GM21360 (cell line): ENCODE data around the gene DPH6.

Experiments
- ATAC-seq: cut with Tn5 transposase; IDR thresholded peaks from one replicate; pipeline ENCODE4 v1.9.1; 2021; ENCODE audit warnings: mild to moderate bottlenecking, moderate library complexity; ENCODE audit not compliant: unreplicated experiment

DPH6 gene

DNA sequence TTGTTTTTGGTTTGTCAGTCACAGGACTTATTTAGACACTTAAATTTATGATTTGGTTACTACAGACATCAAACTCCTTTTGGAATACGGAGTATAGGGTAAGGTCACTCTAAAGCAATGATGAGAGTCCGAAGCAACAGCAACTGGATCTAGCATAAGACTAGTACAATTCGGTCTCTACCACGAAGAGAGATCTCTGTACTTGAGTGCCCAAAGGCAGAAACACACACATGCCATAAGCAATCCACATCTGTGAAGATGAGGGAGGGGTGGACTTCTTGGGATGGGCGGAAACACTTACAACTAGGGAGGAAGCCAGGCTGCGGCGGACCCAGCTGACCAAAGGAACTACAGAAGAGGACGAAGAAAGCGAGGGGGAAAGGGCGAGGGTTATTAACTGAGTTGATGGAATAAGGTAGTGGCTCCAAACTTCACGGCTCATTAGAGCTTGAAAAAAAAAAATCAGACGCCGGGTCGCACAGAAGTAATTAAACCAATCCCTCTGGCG, 595 bp downstream of the DPH6 start:
- ATAC-seq = peak; percentile 12

DNA sequence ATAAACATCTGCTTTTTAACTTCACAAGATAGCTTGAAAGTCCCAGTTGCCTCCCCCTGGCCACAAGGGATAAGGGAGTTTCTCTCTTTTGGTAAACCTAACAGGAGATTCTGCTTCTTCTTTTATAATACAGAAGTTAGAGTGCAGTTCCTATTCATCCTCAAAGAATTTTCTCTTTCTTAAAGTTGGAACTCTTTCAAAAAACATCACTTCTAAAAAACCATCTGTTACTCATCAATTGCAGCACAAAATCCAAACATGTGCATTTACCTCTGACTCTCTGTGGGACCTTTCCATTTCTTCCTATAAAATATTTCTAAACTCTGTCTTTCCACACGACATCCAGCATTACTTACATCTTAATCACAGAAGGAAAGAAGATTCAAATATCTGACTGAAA, 5.1 kb downstream of the DPH6 start:
- no peak for ATAC-seq

DNA sequence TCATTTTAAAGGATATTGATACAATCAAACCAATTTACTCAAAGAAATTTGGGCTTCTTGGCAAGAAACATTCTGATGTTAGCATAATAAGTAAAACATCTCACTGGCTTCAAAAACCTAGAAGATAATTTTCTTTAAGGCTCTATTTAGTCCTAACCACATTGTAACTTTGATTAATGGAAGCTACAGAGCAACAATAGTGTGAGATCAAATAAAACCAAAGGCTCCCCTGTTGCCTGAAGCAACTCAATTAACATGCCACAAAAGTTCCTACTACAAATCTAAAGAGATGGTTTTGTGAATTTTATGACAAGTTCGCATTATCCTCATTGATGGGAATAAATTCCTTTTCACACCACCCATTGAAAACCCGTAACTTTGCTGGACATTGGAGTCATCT, 5.9 kb downstream of the DPH6 start:
- no peak for ATAC-seq

DNA sequence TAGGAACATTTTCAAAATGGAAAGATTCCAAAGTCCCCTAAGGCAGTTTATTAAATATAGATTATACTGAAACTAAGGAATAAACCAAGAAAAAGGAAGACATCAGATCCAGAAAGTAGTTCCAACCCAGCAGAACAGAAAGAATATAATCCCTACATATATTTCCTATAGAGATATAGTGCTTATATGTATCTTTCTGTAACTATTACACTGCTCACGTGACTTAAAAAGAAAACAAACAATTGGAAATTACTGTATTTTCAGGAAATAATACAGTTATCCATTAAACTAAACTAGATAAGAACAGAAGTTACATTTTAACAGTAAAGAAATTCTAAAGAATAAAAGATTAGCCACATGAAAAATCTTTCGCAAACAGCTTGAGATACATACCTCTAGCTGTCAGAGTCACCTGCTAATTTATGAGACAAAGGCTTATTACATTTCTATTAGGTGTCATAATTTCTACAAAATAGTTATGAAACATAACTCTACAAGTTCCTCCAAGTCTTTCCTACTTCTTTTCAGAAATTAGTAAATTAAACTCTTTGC, 10.5 kb downstream of the DPH6 start:
- ATAC-seq = no peak

DNA sequence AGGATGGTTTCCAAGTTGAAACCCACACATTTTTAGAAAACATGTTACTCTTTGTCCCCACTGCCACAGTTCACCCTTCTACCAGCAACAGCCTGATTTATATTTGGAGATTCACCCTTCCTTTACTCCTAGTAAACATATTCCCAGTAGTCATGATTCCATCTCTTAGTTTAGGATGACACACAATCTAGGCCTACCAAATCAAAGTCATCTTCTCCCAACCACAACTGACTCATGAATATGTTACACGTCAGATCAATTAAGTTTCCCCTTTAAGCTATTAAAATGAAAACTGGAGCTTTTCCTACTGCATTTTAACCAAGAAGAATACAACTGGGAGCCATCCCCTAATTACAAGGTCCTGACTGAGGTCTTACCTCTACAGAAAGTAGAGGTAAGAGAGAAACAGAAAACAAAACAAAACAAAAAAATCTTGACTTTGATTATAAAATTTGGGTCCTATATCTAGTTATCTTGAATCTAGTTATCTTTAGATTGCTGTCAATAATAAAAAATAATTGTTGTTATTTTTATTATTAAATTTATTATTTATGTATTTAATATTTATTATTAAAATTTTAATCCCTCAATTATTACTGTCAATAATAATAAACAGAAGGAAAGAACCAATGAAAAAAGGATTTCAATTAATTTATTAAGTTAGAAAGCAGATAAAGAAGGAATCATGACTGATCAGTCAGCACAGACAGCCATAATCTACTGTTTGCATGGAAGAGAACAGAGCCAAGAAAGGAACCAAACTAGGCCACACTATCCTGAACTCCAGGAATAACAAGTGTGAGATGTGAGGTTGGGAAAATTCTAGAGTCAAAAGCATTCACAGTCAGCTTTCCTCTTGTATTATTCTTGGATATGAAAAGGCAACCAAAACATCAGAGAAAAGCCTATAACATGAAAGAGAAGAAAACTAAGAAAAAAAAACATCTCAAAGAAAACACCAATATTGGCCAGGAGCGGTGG, 12.5 kb downstream of the DPH6 start:
- ATAC-seq = no peak

DNA sequence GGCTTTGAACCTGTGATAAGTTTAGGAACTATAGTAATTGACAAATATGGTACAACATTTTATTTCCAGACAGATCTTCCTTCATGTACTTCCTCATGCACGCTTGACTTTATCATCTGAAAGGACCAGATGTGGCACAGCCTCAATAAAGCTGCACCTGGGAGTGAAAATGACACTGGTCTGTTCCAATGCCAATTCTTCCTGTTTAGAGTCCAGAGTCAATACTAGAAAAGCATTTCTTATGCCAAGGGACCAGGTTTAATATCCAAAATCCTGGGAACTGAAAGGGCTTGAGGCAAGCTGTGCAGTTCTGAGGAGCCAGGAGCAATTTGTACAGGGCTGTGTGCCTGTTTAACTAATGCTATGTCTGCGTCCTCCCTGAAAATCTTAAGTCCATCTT, 15.3 kb downstream of the DPH6 start:
- ATAC-seq = no peak

DNA sequence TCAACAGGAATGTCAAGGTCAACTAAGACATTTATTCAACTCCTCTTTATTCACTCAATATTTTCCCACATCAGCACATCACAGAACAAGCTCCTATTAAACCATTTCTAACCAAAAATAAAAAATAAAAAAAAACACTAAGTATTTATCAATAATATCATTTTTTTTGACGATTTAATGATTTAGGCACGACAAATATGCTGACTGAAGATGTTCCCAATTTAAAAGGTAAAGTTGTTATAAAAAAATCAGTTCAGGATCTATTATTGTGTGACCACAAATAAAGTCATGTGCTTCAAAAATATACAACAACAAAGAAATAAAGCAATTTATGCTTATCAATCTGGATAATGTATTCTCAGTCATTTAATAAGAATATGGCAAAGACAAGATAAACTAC, 16.2 kb downstream of the DPH6 start:
- no peak for ATAC-seq

DNA sequence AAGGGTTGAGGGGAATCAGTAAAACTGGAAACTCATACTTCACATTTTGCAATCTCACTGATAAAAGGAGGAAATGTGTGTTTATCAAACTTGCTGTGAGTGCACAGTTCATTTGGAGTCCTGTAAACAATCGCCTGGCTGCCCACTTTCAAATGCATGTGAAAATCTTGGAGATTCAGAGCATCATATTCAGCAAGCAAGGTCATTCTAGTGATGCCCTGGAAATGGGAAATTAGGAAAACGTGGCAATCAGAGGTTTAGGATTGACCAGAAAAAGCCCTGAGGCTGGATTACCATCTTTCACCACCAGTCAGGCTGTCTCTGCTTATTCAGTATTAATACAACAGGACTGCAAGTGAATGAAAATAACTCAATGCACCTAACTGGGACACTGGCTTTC, 23.9 kb downstream of the DPH6 start:
- no peak for ATAC-seq

DNA sequence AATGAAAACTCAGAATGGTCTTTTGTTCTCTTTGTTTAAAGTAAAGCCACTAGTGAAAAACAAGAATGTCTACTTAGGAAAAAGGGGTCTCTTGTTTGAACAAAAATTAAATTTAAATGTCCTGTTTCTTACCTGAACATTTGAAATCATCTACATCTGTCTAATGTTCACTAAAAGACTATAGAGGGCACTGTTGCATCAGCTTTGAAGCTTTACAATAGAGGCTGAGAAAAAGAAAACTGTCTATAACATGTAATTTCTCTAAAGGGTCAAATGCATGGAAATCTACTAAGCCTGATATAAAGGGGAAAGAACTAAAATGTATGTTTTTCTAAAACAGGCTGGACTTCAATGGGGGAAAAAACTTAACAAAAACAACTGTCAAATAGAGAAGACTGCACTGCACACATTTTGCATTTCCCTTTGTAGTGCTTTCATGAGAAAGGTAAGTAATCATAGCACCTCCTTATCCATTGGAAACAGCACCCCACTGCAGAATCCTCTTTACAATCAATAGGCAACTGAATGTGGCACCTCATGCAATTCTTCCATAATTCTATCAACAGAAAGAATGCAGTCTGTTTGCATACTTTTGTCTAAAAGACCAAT, 26.3 kb downstream of the DPH6 start:
- no peak for ATAC-seq

DNA sequence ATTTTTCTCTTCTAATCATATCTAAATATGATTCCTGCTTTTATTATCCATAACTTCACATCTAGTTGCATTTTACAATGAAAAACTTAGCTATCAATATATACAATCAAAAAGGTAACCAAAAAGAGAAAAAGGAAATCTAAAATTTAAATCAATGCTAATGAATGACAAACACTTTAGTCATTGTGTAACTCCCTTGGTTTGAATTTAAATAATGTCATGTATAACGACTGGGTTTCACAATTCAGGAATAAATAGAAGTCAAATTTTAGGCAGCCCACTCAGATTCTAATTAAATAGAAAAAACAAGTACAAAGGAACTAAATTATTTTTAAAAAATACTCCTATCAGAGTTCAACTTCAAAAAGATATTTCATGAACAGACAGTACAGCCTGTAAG, 26.9 kb downstream of the DPH6 start:
- no peak for ATAC-seq

DNA sequence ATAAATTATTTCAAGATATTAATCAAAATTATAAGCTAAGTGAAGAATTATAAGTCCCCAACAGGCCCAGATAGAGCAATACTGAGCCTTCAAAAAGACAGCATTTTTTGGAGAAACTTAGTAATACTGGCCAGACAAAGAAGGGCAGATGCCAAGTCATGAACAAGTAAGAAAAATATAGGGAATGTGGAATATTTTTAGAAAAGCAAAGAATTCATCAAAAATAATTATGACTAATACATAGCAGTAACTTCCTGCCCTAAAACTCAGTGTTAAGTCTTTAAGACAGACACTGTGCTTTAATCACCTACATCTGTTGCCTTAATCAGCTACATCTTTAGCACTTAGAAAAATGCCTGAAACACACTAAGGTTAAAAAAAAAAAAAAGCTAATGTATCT, 31.2 kb downstream of the DPH6 start:
- ATAC-seq = no peak

DNA sequence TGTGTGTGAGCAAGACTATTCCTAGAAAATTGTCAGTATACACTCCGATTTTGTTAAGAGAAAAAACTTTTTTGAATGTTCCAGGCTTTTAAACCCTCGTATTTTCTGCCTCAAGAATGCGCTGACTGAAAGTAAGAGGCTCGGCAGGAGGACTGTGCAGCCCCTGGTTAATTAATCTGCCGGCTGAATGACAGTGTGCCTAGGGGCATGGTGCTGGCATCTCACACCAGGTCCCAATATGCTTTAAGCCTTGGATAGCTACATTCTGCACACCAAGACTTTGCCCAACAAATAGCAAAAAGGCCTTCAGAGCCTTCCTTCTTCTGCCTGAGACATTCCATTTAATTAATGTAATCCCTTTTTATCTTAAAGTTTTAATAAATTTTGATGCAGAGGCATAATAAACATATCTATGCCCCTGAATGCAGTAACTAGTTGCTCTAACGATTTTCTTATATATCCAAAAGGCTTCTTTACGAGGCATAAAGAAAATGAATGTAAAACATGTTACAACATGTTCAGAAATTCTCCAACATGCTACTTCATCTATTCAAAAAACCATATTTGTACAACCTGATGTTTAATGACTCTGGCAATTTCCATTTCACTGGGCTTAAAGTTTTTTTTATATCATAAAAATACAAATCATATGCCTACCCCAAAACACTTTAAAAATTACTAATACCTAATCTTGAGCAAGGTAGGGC, 37.9 kb downstream of the DPH6 start:
- ATAC-seq = no peak

DNA sequence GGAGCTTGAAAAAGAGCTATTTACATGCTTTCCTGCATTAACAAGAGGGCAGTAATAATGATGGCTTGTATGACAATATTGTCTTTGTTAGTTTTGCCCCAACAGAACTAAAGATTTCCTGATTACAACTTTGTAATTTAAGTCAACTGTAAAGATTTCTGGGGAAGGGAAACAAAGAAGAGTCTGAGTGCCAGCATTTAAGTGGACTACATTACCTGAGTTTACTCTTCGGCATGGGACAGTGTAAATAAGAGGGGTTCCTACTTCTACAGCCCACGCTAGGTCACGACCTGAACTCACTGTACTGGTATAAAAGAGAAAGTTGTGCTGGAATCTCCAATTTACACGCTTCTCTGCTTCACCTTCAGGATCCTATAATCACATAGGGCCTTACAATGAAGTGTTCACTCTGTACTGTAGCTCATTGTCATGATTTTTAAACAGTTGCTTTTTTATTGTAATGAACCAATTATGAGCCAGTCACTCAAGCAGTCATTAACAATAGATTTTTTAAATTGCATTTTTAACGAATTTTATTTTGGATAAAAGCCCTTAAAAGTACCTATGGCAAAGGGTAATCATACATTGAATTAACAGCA, 39.6 kb downstream of the DPH6 start:
- no peak for ATAC-seq

DNA sequence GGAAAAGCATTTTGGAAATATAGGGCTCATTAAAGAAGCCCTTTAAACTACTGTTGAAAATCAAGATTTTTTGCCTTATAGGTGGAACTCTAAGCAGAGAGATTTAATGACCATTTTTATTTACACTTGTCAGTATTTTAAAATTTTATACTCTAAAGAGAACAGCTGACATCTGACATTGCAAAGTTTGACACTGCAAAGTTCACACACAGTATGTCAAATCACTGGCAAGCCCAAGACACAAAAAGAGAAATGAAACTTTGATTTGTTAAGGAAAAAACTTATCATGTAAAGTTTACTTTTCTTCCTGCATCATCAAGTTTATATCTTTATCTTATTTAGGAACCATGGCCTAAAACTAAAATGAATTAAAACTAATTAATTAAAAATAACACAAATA, 40.2 kb downstream of the DPH6 start:
- no peak for ATAC-seq

DNA sequence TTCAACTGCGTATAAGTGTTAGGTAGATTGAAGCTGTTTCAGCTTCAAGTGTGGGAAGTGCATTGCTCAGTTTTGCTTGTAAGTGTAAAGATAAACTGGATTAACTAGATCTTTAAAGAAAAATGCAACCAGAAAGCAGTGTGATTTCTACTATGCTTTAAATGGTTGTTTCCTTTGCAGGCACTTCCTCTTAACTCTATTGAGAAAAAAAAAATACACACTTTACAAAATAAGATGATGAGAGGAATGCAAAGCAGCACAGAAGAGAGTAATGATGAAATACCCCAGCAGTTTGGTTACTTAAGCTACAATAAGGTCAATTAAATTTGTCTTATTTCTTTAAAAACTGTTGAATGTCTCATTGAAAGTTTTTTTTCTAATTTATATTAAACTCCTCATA, 40.8 kb downstream of the DPH6 start:
- no peak for ATAC-seq

DNA sequence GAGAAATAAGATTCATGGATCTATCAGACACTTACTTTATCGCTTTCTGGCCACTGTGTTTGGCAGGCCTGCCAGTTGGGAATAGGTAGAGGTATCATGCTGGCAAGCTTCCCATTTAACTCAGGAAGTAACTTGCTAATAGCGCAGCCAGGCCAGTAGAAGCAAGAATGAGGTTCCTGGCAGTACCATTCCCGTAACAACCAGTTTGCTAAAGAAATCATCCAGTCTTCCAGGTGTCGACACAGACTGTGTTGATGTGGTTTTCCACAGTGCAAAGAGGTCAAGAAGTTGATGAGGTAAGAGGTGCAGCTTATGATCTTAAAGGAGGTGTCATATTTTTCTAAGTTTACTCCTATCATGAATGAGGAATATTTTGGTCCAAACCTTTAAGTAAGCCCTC, 46.2 kb downstream of the DPH6 start:
- ATAC-seq = no peak

DNA sequence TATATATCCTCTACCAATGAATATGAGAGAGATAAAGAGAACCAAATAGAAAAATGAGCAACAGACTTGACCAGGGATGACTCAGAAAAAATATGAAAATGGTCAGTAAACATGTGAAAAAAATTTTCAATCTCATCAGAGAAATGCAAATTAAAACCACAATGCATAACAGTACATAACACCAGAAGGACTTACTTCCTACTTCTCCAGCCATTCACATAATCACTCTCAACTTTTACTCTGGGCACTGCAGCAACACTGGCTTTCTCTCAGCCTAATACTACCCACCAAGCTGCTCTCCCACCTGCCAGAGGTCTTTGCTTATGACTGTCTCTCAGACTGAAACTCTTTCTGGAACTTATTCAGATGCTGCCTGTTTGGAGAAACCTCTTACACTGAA, 49.4 kb downstream of the DPH6 start:
- peak; percentile 99 for ATAC-seq

DNA sequence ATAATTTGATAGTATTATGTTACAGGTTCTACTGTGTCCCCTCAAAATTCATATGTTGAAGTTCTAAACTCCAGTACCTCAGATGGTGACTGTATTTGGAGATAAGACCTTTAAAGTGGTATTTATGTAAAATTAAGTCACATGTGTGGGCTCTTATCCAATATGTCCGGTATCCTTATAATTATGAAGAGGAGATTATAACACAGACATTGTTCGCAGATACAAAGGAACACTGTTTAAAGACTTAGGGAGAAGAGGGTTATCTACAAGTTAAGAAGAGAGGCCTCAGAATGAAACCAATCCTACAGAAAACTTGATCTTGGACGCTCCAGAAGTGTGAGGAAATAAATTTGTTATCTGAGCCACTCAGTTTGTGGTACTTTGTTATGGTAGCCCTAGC, 50.9 kb downstream of the DPH6 start:
- no peak for ATAC-seq

DNA sequence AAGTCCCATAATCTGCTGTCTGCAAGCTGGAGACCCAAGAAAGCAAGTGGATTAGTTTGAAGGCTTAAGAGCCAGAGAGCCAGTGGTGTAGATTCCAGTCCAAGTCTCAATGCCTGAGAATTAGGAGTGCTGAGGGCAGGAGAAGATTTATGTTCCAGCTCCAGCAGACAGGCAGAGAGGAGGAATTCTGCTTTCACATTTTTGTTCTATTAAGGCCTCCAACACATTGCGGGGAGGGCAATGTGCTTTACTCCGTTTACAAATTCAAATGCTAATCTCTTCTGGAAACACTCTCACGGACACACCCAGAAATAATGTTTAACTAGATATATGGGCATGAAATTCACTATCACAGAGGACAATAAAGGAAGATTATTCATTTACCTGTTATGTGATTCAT, 54.0 kb downstream of the DPH6 start:
- no peak for ATAC-seq

DNA sequence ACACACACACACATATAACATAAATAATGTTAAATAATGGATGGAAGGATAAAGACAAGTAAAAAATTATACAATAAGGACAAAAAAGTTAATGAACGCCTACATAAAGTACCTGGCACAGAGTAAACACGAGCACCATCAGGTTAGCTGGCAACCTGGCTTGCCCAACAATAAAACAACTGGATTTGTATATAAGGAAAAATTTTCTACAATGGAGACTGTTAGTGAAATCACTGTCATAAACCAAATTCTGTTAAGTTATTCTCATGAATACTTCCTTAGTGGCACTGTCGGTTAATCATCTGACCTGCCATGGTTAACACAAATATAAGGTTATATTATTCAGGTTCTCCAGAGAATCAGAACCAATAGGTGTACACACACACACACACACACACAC, 54.8 kb downstream of the DPH6 start:
- no peak for ATAC-seq

DNA sequence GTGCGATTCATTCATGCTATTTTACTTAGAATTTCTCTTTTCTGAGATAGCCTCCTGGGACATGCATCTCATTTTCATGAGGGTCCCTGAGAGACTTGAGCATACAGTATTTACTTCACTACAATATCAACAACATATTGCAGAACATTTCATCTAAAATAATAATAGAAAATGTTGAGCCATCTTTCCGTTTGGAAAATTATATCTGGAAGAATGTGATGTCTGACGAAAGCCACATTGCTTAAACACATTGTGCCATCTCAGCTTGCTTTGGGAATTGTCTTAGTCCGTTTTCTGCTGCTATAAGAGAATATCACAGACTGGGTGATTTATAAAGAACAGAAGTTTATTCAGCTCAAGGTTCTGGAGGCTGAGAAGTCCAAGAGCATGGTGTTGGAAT, 55.5 kb downstream of the DPH6 start:
- no peak for ATAC-seq
